ENCODE data around the gene RPL27. TPM values are rescaled to one million over a fixed set of nuclear protein-coding genes. Genes with fewer than 3 reads are reported as not detected.
A peak's percentile ranks its signal among the peaks of the same experiment; 100 is the strongest.

Gene RPL27
- total and polyA plus RNA-seq, 2 of the 13 experiments (the other 11 are each of a cell fraction or from before 2014, with no cell fraction given) = 1,585 to 5,840 TPM

- Histone ChIP-seq H4K20me1 (ENCODE audit: insufficient read depth, low read length) (no peaks in the 10 kb centered on the region), H3K9me3 (ENCODE audit: low read length) (no peaks in the 10 kb centered on the region), H3K27me3 (ENCODE audit: control insufficient read depth in 1 of 2, insufficient read depth in 2 of 2, low read length in 2 of 2) (no peaks in the 10 kb centered on the region), H3K9ac (ENCODE audit: insufficient read depth, low read depth, low read length) (peak within 1 kb of the TSS; percentile 71), H3K4me1 (ENCODE audit: insufficient read depth, low read length) (peaks cover 19% of the 10 kb centered on the region), H3K4me3 (replicated peaks in 1 of 3; ENCODE audit: insufficient read depth in 1 of 3, low read depth in 2 of 3, low read length in 3 of 3) (peak within 1 kb of the TSS; percentile 60 to 72 (median 63)), H2AFZ (ENCODE audit: low read length) (no peak within 1 kb of the TSS), H3K36me3 (replicated peaks in 1 of 2; ENCODE audit: control insufficient read depth in 1 of 2, insufficient read depth in 2 of 2, low read length in 2 of 2) (peaks cover 9 to 12% of the 10 kb centered on the region in 2 experiments; a peak in 4 of 5 replicates), H3K27ac (ENCODE audit: extremely low read length, insufficient read depth, low read length) (peak within 1 kb of the TSS; percentile 44), H3K4me2 (ENCODE audit: low read depth, low read length) (peak within 1 kb of the TSS; percentile 54), H3K79me2 (ENCODE audit: insufficient read depth, low read length) (no peaks in the 10 kb centered on the region)
- intact Hi-C loops (cut with micrococcal nuclease; ENCODE audit: unreplicated experiment) = no loop called here
- no TSS peak for BruUV-seq (replicated peaks)
- WGBS (ENCODE audit: low lambda C conversion rate) = 70% methylated on average over 43 of the region's 43 CpGs
- no peak for FAIRE-seq
- ChIA-PET POLR2A (interaction anchor here (0.5 to 0.8 kb wide), 3 partner anchors 9 to 351 kb away, joined by 3 to 6 read pairs (median 3); partner anchors contain the start of gene RPL27), CTCF (ENCODE audit: low intra/inter-chr PET ratio, low total read pairs) (no interaction called here)
- peak; percentile 83 for ATAC-seq
- DNase-seq (ENCODE audit: low spot score) = peak; percentile 70
- in situ Hi-C loops (cut with HindIII; ENCODE audit: extremely low pct_ligation_motif_present, low pct_unique_long_range_greater_than_20kb) = loop anchor here (10.0 kb wide), 1 partner anchor 60 kb away; the partner anchor contains the start of gene G6PC1
- TF ChIP-seq GMEB1 (CRISPR knock-in tag; IDR thresholded peaks at IDR 0.05; ENCODE audit: borderline replicate concordance) (peak; percentile 89), ZBTB40 (IDR thresholded peaks at IDR 0.05) (no peak), ZBTB40 (CRISPR knock-in tag; IDR thresholded peaks at IDR 0.05) (peak; percentile 79; the same call in 1 of the 2 replicates)
- TF ChIP-seq, protein P1, sequence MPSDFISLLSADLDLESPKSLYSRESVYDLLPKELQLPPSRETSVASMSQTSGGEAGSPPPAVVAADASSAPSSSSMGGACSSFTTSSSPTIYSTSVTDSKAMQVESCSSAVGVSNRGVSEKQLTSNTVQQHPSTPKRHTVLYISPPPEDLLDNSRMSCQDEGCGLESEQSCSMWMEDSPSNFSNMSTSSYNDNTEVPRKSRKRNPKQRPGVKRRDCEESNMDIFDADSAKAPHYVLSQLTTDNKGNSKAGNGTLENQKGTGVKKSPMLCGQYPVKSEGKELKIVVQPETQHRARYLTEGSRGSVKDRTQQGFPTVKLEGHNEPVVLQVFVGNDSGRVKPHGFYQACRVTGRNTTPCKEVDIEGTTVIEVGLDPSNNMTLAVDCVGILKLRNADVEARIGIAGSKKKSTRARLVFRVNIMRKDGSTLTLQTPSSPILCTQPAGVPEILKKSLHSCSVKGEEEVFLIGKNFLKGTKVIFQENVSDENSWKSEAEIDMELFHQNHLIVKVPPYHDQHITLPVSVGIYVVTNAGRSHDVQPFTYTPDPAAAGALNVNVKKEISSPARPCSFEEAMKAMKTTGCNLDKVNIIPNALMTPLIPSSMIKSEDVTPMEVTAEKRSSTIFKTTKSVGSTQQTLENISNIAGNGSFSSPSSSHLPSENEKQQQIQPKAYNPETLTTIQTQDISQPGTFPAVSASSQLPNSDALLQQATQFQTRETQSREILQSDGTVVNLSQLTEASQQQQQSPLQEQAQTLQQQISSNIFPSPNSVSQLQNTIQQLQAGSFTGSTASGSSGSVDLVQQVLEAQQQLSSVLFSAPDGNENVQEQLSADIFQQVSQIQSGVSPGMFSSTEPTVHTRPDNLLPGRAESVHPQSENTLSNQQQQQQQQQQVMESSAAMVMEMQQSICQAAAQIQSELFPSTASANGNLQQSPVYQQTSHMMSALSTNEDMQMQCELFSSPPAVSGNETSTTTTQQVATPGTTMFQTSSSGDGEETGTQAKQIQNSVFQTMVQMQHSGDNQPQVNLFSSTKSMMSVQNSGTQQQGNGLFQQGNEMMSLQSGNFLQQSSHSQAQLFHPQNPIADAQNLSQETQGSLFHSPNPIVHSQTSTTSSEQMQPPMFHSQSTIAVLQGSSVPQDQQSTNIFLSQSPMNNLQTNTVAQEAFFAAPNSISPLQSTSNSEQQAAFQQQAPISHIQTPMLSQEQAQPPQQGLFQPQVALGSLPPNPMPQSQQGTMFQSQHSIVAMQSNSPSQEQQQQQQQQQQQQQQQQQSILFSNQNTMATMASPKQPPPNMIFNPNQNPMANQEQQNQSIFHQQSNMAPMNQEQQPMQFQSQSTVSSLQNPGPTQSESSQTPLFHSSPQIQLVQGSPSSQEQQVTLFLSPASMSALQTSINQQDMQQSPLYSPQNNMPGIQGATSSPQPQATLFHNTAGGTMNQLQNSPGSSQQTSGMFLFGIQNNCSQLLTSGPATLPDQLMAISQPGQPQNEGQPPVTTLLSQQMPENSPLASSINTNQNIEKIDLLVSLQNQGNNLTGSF (CRISPR knock-in tag; IDR thresholded peaks at IDR 0.05) = no peak
Measured at GRCh38 chr17:42964161-42964932, 33.9 kb upstream of the RPL27 start, which contains the start of gene AARSD1. Gene AARSD1 (minus strand): TSS chr17:42964454. CDS start chr17:42964440, 14 bp downstream.

All from HepG2 (cell line).